Measurements from ENCODE around the gene CEMP1. TPM values are rescaled to one million over a fixed set of nuclear protein-coding genes. Genes with fewer than 3 reads are reported as not detected.
A peak's percentile ranks its signal among the peaks of the same experiment; 100 is the strongest.

Gene CEMP1
- total RNA-seq, 3 donors from 2014 or later, result 2.3 to 2.6 TPM; not detected in 1

- no peak overlapping the region for H3K4me3 ChIP-seq
- H3K36me3 ChIP-seq, result no peaks in the 10 kb centered on the region
- no peaks in the 10 kb centered on the region for H3K27me3 ChIP-seq
- H3K4me1 ChIP-seq, result peaks cover 2 to 7% of the 10 kb centered on the region in 2 donors
- no peaks in the 10 kb centered on the region for H3K9me3 ChIP-seq
- no peak for DNase-seq (ENCODE audit: low spot score in 2 of 2)
- TF ChIP-seq POLR2AphosphoS5 (IDR thresholded peaks at IDR 0.05) (no peak), POLR2A (IDR thresholded peaks at IDR 0.05) (no peak)
- TF ChIP-seq, protein P1, sequence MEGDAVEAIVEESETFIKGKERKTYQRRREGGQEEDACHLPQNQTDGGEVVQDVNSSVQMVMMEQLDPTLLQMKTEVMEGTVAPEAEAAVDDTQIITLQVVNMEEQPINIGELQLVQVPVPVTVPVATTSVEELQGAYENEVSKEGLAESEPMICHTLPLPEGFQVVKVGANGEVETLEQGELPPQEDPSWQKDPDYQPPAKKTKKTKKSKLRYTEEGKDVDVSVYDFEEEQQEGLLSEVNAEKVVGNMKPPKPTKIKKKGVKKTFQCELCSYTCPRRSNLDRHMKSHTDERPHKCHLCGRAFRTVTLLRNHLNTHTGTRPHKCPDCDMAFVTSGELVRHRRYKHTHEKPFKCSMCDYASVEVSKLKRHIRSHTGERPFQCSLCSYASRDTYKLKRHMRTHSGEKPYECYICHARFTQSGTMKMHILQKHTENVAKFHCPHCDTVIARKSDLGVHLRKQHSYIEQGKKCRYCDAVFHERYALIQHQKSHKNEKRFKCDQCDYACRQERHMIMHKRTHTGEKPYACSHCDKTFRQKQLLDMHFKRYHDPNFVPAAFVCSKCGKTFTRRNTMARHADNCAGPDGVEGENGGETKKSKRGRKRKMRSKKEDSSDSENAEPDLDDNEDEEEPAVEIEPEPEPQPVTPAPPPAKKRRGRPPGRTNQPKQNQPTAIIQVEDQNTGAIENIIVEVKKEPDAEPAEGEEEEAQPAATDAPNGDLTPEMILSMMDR (IDR thresholded peaks at IDR 0.05), result no peak
- intact Hi-C loops (cut with DNase I; ENCODE audit: low total_unique reads), result loop anchor here (1.0 kb wide), 1 partner anchor 26 kb away; no protein-coding TSS in a partner anchor
- H3K27ac ChIP-seq, result no peak overlapping the region
Measured at GRCh38 chr16:2492292-2492691, 38.9 kb downstream of the CEMP1 start.

- no peak overlapping the region for H3K27ac ChIP-seq
- intact Hi-C loops (cut with DNase I; ENCODE audit: low total_unique reads), result no loop called here
Measured at GRCh38 chr16:2490190-2491105, 40.8 kb downstream of the CEMP1 start.

DNA sequence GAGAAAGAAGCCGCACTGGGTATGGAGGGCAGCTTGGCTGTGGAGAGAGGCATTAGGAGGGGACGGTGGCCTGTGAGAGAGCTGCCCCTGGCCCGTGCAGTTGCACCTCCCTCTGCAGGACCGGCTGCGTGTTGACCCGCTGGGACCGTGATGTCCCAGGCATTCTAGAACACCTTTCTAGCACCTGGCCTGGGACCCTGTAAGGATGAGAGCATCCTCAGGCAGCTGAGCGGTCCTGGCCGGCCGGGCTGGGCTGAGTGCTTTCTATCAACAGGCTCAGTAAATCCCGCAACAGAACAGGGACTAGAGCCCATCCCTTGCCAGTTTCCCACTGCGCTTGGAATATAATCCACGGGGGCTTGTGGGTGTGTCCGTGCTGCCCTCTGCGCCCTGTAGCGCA, 41.6 kb downstream of the CEMP1 start:
- DNase-seq (ENCODE audit: low spot score in 2 of 2), result no peak
- TF ChIP-seq POLR2A (IDR thresholded peaks at IDR 0.05) (no peak), POLR2AphosphoS5 (IDR thresholded peaks at IDR 0.05) (no peak)
- TF ChIP-seq, protein P1 (IDR thresholded peaks at IDR 0.05), result no peak
- no peaks in the 10 kb centered on the region for H3K27me3 ChIP-seq
- no peak overlapping the region for H3K27ac ChIP-seq
- H3K36me3 ChIP-seq, result no peaks in the 10 kb centered on the region
- intact Hi-C loops (cut with DNase I; ENCODE audit: low total_unique reads), result no loop called here
- no peak overlapping the region for H3K4me3 ChIP-seq
- H3K9me3 ChIP-seq, result no peaks in the 10 kb centered on the region
- H3K4me1 ChIP-seq, result peaks cover 2 to 6% of the 10 kb centered on the region in 2 donors

More at GRCh38 chr16:2490190-2491105, 40.8 kb downstream of the CEMP1 start:
- Histone ChIP-seq H3K27me3 (no peaks in the 10 kb centered on the region), H3K36me3 (no peaks in the 10 kb centered on the region), H3K4me1 (peaks cover 0 to 3% of the 10 kb centered on the region in 2 donors), H3K9me3 (no peaks in the 10 kb centered on the region), H3K4me3 (no peak overlapping the region)
- no peak for DNase-seq (ENCODE audit: low spot score in 2 of 2)
- TF ChIP-seq POLR2AphosphoS5 (IDR thresholded peaks at IDR 0.05) (no peak), POLR2A (IDR thresholded peaks at IDR 0.05) (no peak)
- TF ChIP-seq, protein P1 (IDR thresholded peaks at IDR 0.05), result no peak

DNA sequence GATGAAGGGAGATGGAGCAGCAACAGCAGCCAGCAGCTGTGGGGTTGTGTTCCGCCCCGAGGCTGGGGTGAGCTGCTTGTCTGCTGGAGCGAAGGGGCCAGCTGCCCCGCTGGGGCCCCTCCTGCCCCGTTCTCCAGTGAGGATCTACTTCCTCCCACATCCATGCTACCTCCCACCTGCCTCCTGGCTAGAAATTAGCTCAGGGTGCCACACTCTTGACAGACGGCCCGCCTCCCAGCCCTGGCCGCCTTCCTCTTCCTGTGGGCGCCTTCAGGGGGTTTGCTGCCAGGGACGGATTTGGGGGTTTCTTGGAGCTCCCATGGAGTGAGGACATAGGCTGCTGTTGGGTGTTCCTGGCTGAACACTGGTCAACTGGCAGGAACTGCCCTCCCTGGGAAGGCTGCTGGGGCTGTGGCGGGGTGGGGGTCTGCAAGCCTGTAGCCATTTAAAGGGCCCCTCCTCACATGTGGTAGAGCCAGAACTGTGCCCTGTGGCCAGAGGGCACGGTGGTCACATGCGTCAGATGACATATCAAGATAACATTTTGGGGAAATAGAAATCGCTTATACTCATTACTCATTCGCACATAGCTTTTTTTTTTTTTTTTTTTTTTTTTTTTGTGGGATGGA, 43.2 kb downstream of the CEMP1 start:
- H3K27me3 ChIP-seq, result no peaks in the 10 kb centered on the region
- H3K36me3 ChIP-seq, result no peaks in the 10 kb centered on the region
- intact Hi-C loops (cut with DNase I; ENCODE audit: low total_unique reads), result no loop called here
- H3K4me1 ChIP-seq, result peaks cover 6 to 17% of the 10 kb centered on the region in 2 donors
- DNase-seq (ENCODE audit: low spot score in 2 of 2), result no peak
- TF ChIP-seq, protein P1 (IDR thresholded peaks at IDR 0.05), result no peak
- TF ChIP-seq POLR2AphosphoS5 (IDR thresholded peaks at IDR 0.05) (no peak), POLR2A (IDR thresholded peaks at IDR 0.05) (no peak)
- no peak overlapping the region for H3K4me3 ChIP-seq
- no peaks in the 10 kb centered on the region for H3K9me3 ChIP-seq
- peak overlapping the region in 1 of 2 donors; percentile 48 for H3K27ac ChIP-seq

GRCh38 chr16:2487517-2487842, 43.7 kb downstream of the CEMP1 start:
- DNase-seq (ENCODE audit: low spot score in 2 of 2), result no peak
- no peaks in the 10 kb centered on the region for H3K36me3 ChIP-seq
- H3K4me1 ChIP-seq, result peaks cover 8 to 19% of the 10 kb centered on the region in 2 donors
- no peaks in the 10 kb centered on the region for H3K9me3 ChIP-seq
- H3K4me3 ChIP-seq, result no peak overlapping the region
- peak overlapping the region; percentile 48 to 90 for H3K27ac ChIP-seq
- TF ChIP-seq, protein P1 (IDR thresholded peaks at IDR 0.05), result no peak
- no peak for TF ChIP-seq POLR2A (IDR thresholded peaks at IDR 0.05)
- TF ChIP-seq POLR2AphosphoS5 (IDR thresholded peaks at IDR 0.05), result no peak
- H3K27me3 ChIP-seq, result no peaks in the 10 kb centered on the region
- intact Hi-C loops (cut with DNase I; ENCODE audit: low total_unique reads), result no loop called here
